Endodermal cell (in vitro differentiated cells): Measurements from ENCODE around the gene OCEL1. TPM values are rescaled to one million over a fixed set of nuclear protein-coding genes. Genes with fewer than 3 reads are reported as not detected.

Experiments
- DNase-seq: peaks from one replicate; pipeline ENCODE4 v3.0.0-alpha.2; 2017
- H3K27ac ChIP-seq: 2 replicates; pipeline ENCODE4 v1.5.1; 2013; ENCODE audit warnings: mild to moderate bottlenecking, low read depth, low read length, moderate library complexity
- H3K27me3 ChIP-seq: 2 replicates; pipeline ENCODE4 v1.6.1; 2013; ENCODE audit warnings: mild to moderate bottlenecking, low read length, moderate library complexity; ENCODE audit not compliant: insufficient read depth, control insufficient read depth, poor library complexity, severe bottlenecking
- H3K36me3 ChIP-seq: 2 replicates; pipeline ENCODE4 v1.7.0; 2013; ENCODE audit warnings: mild to moderate bottlenecking, low read length, moderate library complexity; ENCODE audit not compliant: control insufficient read depth, insufficient read depth
- H3K4me1 ChIP-seq: one replicate; pipeline ENCODE4 v1.7.0; 2013; ENCODE audit warnings: low read length; ENCODE audit not compliant: control insufficient read depth, insufficient read depth
- H3K4me3 ChIP-seq: 2 replicates; pipeline ENCODE4 v1.5.1; 2013; ENCODE audit warnings: mild to moderate bottlenecking, low read length, moderate library complexity
- H3K9ac ChIP-seq: 2 replicates; pipeline ENCODE4 v1.6.1; 2013; ENCODE audit warnings: mild to moderate bottlenecking, low read length, moderate library complexity; ENCODE audit not compliant: poor library complexity, severe bottlenecking; ENCODE audit errors: extremely low read depth
- H3K9me3 ChIP-seq: 2 replicates; pipeline ENCODE4 v1.6.1; 2013; ENCODE audit warnings: mild to moderate bottlenecking, low read length, moderate library complexity; ENCODE audit not compliant: control insufficient read depth
- H3K27ac Mint-ChIP-seq: 2 replicates; pipeline ENCODE4 v1.8.0; 2020; ENCODE audit warnings: mixed read lengths
- H3K27me3 Mint-ChIP-seq: 2 replicates; pipeline ENCODE4 v1.8.0; 2021; ENCODE audit warnings: mild to moderate bottlenecking, mixed read lengths; ENCODE audit not compliant: insufficient read depth
- H3K36me3 Mint-ChIP-seq: 2 replicates; pipeline ENCODE4 v1.8.0; 2020; ENCODE audit warnings: low read depth, mixed read lengths
- H3K4me1 Mint-ChIP-seq: 2 replicates; pipeline ENCODE4 v1.8.0; 2020; ENCODE audit warnings: mixed read lengths
- H3K4me3 Mint-ChIP-seq: 2 replicates; pipeline ENCODE4 v1.8.0; 2020; ENCODE audit warnings: mild to moderate bottlenecking, moderate library complexity, mixed read lengths
- H3K9me3 Mint-ChIP-seq: 2 replicates; pipeline ENCODE4 v1.8.0; 2020; ENCODE audit warnings: mild to moderate bottlenecking, mixed read lengths
- CTCF ChIP-seq: fragments of 200-600 bp; sonication (generic); conservative IDR thresholded peaks from 2 replicates; pipeline ENCODE4 v1.5.0; 2021; ENCODE audit warnings: antibody characterized with exemption, mild to moderate bottlenecking
- WGBS, 2 experiments: methylation state at CpG; one replicate each; pipeline versions ENCODE4 v1.1.5 to v1.1.7; 2013; ENCODE audit warnings: missing lambda C conversion rate in 2 of 2, mixed read lengths in 1 of 2; ENCODE audit not compliant: insufficient coverage in 1 of 2, insufficient read length in 1 of 2; 5-methylcytosine and 5-hydroxymethylcytosine counted together
- total RNA-seq, 2 donors: library from RNA; stranded (reverse); fragmentation: NEBNext Ultra II Directional in 1 of 2; extraction: Animal tissue kit (Norgen Biotek cat#: 25700) in 1 of 2; gene quantifications; 2 replicates in 1 of 2; 3 replicates in 1 of 2; pipeline ENCODE4 v1.2.1, GENCODE V29; 2021

The OCEL1 gene
- total RNA-seq, 2 donors from 2014 or later, result 23.1 to 29.1 TPM

- Mint-ChIP-seq H3K4me3 (peak overlapping the region; percentile 62), H3K27ac (no peak overlapping the region), H3K36me3 (peaks cover 41% of the 10 kb centered on the region), H3K9me3 (no peaks in the 10 kb centered on the region), H3K4me1 (peaks cover 10% of the 10 kb centered on the region), H3K27me3 (no peaks in the 10 kb centered on the region)
- Histone ChIP-seq H3K4me1 (peaks cover 4% of the 10 kb centered on the region), H3K27me3 (no peaks in the 10 kb centered on the region), H3K27ac (peak overlapping the region; percentile 44), H3K9ac (no peak overlapping the region), H3K9me3 (no peaks in the 10 kb centered on the region), H3K36me3 (peaks cover 67% of the 10 kb centered on the region), H3K4me3 (no peak overlapping the region)
- whole genome bisulfite sequencing, 2 experiments, result 16 to 80% methylated on average over 2 to 11 of the region's 27 CpGs
- no peak for TF ChIP-seq CTCF
- DNase-seq, result no peak
These were observed 10.1 kb downstream of the OCEL1 start for GRCh38 chr19:17235971-17236777.

GRCh38 chr19:17236811-17237543 lies 11.0 kb downstream of the OCEL1 start:
- no peak overlapping the region for H3K27ac Mint-ChIP-seq
- no peaks in the 10 kb centered on the region for H3K27me3 ChIP-seq

More at GRCh38 chr19:17236811-17237543, 11.0 kb downstream of the OCEL1 start:
- Mint-ChIP-seq H3K9me3 (no peaks in the 10 kb centered on the region), H3K4me3 (no peak overlapping the region), H3K4me1 (peaks cover 12% of the 10 kb centered on the region), H3K36me3 (peaks cover 36% of the 10 kb centered on the region), H3K27me3 (no peaks in the 10 kb centered on the region)
- WGBS, 2 experiments, result 95 to 99% methylated on average over 11 to 18 of the region's 18 CpGs
- Histone ChIP-seq H3K9me3 (no peaks in the 10 kb centered on the region), H3K4me3 (no peak overlapping the region), H3K27ac (no peak overlapping the region), H3K9ac (no peak overlapping the region), H3K4me1 (peaks cover 4% of the 10 kb centered on the region), H3K36me3 (peaks cover 61% of the 10 kb centered on the region)
- no peak for DNase-seq
- TF ChIP-seq CTCF, result no peak
